GM06990 (cell line): Measurements from ENCODE around the gene EPN3.

Experiments
- DNase-seq: peaks from one replicate; pipeline ENCODE4 v3.0.0-alpha.2; 2011; ENCODE audit not compliant: insufficient read length; ENCODE audit errors: extremely low read depth
- H3K27me3 ChIP-seq: replicated peaks from 2 replicates; pipeline ENCODE4 v1.6.0; 2011; ENCODE audit warnings: low read length; ENCODE audit not compliant: control insufficient read depth, insufficient read depth
- H3K36me3 ChIP-seq: 2 replicates; pipeline ENCODE4 v1.5.1; 2011; ENCODE audit warnings: low read length; ENCODE audit not compliant: control insufficient read depth, insufficient read depth
- H3K4me3 ChIP-seq: replicated peaks from 2 replicates; pipeline ENCODE4 v1.5.1; 2011; ENCODE audit warnings: low read depth, mild to moderate bottlenecking, control low read depth, low read length
- CTCF ChIP-seq: IDR thresholded peaks from 2 replicates; pipeline ENCODE4 v1.5.1; 2011; ENCODE audit warnings: low read length, control low read depth, mild to moderate bottlenecking, inconsistent platforms; ENCODE audit not compliant: insufficient read depth, poor library complexity, severe bottlenecking

The EPN3 gene

GRCh38 chr17:50514388-50514787 is 18.1 kb upstream of the EPN3 start:
- no peak for DNase-seq
- no peak for TF ChIP-seq CTCF

GRCh38 chr17:50514936-50515702 is 17.4 kb upstream of the EPN3 start:
- no peaks in the 10 kb centered on the region for H3K36me3 ChIP-seq
- H3K27me3 ChIP-seq: no peaks in the 10 kb centered on the region
- TF ChIP-seq CTCF: no peak
- no peak overlapping the region for H3K4me3 ChIP-seq
- DNase-seq: no peak

More at GRCh38 chr17:50514388-50514787, 18.1 kb upstream of the EPN3 start:
- Histone ChIP-seq H3K36me3 (no peaks in the 10 kb centered on the region), H3K4me3 (no peak overlapping the region), H3K27me3 (no peaks in the 10 kb centered on the region)

GRCh38 chr17:50517011-50517410 is 15.5 kb upstream of the EPN3 start:
- no peak for TF ChIP-seq CTCF
- no peaks in the 10 kb centered on the region for H3K36me3 ChIP-seq
- DNase-seq: no peak

GRCh38 chr17:50517504-50518383 is 14.8 kb upstream of the EPN3 start:
- no peak for TF ChIP-seq CTCF
- DNase-seq: no peak
- no peak overlapping the region for H3K4me3 ChIP-seq

More at GRCh38 chr17:50517011-50517410, 15.5 kb upstream of the EPN3 start:
- no peaks in the 10 kb centered on the region for H3K27me3 ChIP-seq
- H3K4me3 ChIP-seq: no peak overlapping the region

GRCh38 chr17:50518384-50519023 is 14.0 kb upstream of the EPN3 start:
- Histone ChIP-seq H3K27me3 (no peaks in the 10 kb centered on the region), H3K4me3 (no peak overlapping the region), H3K36me3 (no peaks in the 10 kb centered on the region)
- no peak for TF ChIP-seq CTCF
- no peak for DNase-seq

More at GRCh38 chr17:50517504-50518383, 14.8 kb upstream of the EPN3 start:
- Histone ChIP-seq H3K36me3 (no peaks in the 10 kb centered on the region), H3K27me3 (no peaks in the 10 kb centered on the region)
